ENCODE measurements around the gene WNK2. TPM values are rescaled to one million over a fixed set of nuclear protein-coding genes. Genes with fewer than 3 reads are reported as not detected.
A peak's percentile ranks its signal among the peaks of the same experiment; 100 is the strongest.
"Not testable (repeated sequence)": the region's sequence is repeated elsewhere in the genome, so short reads cannot be mapped to it uniquely, and the experiment has no call there.

Gene WNK2
- total RNA-seq, 1 donor from 2014 or later = 123 TPM

DNA sequence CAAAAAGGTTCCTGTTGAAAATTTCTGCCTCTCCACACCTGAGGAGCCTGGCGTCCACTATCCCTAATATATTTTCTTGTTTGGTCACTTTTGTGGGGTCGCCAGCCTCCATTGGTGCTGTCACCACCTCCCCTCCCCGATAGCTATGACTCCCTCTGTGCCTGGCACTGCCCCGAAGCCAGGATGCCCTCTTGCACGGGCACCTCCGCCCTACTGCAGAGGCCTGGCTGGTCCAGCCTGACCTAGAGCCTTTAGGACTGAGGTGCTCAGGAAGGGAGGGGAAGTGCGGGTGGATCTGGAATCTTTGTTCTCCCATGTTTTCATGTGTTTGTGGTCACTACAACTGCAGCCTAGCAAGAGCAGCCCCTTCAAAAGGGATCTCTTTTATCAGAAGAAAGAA is 62.6 kb downstream of the WNK2 start:
- intact Hi-C loops (cut with DNase I) = no loop called here
- no peak for DNase-seq (ENCODE audit: low spot score)

DNA sequence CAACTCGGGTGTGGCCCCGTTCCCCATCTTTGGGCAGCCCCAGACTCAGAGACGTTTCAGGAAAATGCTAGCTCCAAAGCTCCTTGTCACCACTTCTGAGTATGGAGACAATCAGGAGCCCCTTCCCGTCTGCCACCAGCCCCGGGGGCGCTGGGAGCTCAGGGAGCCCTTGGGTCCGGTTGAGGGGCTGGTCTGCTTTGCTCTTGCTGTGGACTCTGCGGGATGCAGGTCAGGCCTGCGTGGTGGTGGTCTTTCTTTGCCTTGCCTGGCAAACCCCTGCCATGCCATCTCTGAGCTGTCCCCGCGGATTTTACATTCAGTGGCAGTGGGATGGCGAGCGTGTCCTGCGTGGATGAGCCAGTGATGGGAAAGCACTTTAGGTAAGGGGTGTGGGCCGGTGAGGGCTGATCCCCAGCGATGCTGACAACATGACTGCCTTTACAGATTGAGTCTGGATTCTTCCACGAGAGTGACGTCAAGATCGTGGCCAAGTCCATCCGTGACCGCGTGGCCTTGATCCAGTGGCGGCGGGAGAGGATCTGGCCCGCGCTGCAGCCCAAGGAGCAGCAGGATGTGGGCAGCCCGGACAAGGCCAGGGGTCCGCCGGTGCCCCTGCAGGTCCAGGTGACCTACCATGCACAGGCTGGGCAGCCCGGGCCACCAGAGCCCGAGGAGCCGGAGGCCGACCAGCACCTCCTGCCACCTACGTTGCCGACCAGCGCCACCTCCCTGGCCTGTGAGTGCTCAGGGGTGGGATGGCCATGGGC is 63.3 kb downstream of the WNK2 start:
- intact Hi-C loops (cut with DNase I) = no loop called here

DNA sequence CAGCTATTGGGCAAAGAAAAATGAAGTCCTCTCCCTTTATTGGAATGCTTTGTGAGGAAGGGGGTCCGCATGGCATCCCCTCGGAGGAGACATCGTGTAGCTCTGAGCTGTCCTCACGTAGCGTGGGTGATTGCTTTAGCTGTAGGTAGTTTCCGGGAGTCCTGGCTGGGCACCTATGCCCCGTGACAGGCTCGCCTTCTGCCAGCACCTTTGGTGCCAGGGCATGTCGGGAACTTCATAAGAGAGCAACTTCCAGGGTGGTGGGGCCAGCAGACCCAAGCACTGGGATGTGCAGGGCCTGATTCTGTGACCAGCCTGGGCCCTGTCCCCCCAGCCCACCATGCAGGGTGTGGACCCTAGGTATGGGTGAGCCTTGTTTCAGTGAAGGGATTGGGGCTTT is 64.0 kb downstream of the WNK2 start:
- intact Hi-C loops (cut with DNase I) = no loop called here
- DNase-seq (ENCODE audit: low spot score) = no peak

More for the DNA sequence above, 63.3 kb downstream of the WNK2 start:
- no peak for DNase-seq (ENCODE audit: low spot score)

DNA sequence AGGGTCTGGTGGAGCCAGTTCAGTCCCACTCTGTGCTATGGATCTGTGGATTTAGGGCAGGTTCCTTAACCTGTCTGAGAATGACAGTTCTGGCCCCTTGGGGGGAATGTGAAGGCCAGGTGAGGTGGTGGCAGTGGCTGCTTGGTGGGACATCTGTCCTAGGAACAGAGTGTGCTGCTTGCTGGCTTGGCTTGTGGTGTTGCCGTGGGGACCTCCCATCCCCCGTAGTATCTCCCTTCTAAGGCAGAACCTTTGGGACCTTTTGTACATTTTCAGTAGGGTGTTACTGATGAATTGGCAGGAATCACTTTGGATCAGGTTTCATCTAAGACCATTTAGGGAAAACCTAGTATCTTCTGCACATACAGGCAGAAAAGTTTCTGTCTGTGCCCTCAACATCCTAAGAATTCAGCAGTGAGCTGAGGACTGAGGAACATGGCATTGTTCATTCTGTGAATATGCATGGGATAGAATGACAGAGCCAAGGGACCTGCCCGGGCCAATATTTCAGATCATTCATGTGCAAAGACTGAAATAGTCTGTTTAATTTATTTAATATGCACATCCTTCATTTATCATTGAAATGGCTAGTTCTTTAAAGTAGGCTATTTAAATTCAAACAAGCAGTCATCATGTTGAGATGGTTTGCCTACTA is 64.6 kb downstream of the WNK2 start:
- no peak for DNase-seq (ENCODE audit: low spot score)

DNA sequence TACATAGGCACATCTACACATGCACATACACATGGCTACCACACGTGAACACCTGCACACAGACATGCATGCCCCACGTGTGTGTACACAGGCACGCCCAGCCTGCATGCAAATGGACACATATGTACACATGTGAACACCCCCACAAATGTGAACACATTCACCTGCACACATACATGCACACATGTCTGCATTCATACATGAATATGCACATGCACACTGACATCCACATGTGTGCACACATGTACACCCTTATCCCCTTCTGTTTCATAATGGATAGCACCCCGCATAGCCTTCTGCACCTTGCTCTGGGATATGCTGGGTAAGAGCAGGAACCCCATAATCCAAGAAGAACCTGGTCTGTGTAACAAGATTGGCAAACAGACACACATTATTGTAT is 66.2 kb downstream of the WNK2 start:
- intact Hi-C loops (cut with DNase I) = no loop called here
- DNase-seq (ENCODE audit: low spot score) = no peak

More for the DNA sequence above, 64.6 kb downstream of the WNK2 start:
- intact Hi-C loops (cut with DNase I) = no loop called here

DNA sequence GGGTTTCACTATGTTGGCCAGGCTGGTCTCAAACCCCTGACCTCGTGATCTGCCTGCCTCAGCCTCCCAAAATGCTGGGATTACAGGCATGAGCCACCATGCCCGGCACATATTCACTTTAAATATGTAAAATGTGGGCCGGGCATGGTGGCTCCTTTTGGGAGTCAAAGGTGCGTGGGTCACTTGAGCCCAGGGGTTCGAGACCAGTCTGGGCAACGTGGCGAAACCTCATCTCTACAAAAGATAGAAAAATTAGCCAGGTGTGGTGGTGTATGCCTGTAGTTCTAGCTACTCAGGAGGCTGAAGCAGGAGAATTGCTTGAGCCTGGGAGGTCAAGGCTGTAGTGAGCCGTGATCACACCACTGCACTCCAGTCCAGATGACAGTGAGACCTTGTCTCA is 67.4 kb downstream of the WNK2 start:
- intact Hi-C loops (cut with DNase I) = not testable (repeated sequence)
- peak; percentile 35 for DNase-seq (ENCODE audit: low spot score)

DNA sequence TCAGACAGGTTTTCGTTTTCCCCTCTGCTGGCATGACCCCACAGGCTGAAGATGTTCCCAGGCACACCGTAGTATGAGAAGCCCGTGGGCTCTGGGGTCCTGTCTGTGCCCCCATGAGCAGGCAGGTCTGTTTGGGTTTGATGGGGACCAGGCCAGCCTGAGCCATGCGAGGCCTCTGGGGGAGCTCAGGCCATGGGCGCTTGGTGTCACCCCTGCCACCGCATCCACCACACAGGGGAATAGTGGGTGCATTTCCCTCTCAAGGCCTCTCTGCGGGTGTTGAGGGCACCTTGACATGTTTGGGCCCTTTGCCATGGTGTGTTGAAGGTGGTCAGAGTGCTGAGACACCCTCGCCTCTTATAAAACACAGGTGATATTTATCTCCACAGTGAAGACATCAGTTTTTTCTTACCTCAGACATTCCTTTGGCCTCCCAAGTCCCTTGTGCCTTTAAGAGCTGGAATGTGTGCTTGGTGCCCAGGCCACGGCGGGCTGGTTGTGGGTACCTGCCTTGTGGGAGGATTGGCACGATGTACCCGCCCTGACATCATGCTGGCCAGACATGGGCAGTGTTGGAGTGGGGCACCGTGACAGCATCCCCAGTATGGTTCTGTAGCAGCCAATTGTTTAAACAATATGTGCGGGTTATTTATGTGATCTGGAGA is 68.3 kb downstream of the WNK2 start:
- DNase-seq (ENCODE audit: low spot score) = peak; percentile 68
- intact Hi-C loops (cut with DNase I) = no loop called here

DNA sequence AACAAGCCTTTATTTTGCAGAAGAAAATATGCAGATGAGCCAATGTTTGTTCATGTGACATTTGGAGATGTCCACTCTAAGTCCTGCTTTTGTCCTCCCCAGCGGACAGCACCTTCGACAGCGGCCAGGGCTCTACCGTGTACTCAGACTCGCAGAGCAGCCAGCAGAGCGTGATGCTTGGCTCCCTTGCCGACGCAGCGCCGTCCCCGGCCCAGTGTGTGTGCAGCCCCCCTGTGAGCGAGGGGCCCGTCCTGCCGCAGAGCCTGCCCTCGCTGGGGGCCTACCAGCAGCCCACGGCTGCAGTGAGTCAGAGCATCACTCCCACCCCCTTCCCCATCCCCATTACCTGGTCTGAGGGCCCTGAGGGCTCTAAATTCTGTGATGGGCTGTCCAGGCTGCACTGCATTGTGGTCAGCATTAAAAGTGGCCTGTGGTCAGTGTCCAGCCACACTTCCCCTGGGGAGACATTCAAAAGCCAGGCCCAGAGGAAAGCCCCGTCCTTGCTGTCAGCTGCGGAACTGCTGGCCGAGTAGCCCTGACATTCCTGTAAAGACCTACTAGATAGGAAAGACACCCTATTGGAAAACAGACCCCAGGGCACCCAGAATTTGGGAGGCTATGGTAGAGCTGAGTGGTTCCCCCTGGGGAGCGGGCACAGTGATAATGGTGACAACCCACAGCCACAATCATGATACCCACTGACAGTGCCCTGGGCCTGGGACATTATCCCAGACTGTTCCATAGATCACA is 69.0 kb downstream of the WNK2 start:
- intact Hi-C loops (cut with DNase I) = no loop called here
- DNase-seq (ENCODE audit: low spot score) = peak; percentile 69

DNA sequence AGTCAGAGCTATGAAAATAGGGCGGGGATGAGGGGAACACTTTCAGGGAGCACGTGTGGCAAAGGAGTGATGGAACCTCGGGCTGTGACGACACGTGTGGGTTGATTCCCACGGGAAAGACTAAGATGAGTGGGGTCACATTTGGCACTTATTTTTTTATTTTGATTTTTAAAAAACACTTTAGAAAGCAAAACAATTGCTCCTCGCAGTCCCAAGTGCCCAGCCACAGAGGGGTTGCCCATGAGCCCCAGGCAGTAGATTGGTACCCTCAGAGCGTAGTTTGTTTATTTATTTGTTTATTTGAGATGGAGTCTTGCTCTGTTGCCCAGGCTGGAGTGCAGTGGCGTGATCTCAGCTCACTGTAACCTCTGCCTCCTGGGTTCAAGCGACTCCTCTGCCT is 69.7 kb downstream of the WNK2 start:
- intact Hi-C loops (cut with DNase I) = no loop called here
- peak; percentile 17 for DNase-seq (ENCODE audit: low spot score)

DNA sequence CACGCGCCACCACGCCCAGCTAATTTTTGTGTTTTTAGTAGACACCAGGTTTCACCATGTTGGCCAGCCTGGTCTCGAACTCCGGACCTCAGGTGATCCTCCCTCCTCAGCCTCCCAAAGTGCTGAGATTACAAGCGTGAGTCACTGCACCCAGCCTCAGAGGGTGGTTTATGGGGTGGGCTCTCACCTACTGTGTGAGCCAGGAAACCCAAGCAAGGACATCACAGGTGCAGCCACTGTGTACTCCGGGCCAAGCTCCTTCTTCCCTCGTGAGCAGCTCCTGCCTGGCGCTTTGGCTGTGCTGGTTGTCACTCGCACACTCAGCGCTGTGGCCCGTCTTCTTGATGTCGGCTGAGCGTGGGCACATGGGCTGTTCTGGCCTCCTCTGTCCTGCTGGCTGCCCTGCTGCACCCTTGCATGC is 70.1 kb downstream of the WNK2 start:
- peak; percentile 67 for DNase-seq (ENCODE audit: low spot score)
- intact Hi-C loops (cut with DNase I) = no loop called here

DNA sequence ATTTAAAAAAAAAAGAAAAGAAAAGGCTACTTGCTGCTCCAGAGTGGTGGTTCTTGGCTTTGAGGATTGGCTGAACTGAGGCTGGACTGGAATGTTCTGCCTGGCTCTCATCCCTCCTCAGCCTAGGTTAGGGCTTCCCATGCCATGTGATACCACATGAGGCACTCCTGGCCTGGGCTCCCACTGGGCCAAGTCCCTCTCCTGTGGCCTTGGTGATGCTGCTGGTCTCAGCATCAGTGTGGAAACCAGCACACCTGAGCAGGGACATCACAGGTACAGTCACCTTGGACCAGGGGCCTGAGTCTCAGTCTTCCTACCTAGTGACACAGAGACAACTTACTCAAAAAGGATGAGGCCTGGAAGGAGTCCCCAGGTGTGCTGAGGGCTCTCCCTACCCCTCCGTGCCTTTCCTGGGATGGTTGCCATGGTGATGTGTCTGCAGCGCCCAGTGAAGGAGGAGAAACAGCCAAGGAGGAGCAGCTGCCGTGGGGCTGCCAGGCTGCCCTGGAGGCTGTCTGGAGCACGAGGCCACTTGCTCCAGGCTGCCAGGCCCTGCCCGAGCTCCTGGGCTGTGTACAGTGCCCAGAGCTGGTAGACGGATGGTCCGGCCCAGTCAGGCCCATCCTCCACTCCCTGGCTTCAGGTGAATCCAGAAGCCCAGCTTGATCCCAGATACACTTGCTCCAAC is 71.0 kb downstream of the WNK2 start:
- DNase-seq (ENCODE audit: low spot score) = peak; percentile 69
- intact Hi-C loops (cut with DNase I) = no loop called here

DNA sequence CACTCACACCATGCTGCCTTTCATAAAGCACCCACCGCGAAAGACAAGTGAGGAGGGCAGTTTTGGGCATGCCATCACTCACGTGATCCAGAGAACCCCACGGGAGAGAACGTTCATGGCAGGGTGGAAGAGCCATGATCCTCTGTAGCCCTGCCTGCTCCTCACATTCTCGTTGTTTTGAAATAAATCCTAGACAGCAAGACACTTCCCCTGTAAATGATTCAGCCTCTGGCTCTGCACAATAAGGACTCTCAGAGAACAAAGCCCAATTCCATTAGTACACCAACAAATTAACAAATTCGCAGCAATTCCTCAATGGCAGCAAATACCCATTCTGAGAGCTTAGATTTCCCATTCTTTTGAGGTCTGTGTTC is 71.5 kb downstream of the WNK2 start:
- no peak for DNase-seq (ENCODE audit: low spot score)
- intact Hi-C loops (cut with DNase I) = no loop called here

DNA sequence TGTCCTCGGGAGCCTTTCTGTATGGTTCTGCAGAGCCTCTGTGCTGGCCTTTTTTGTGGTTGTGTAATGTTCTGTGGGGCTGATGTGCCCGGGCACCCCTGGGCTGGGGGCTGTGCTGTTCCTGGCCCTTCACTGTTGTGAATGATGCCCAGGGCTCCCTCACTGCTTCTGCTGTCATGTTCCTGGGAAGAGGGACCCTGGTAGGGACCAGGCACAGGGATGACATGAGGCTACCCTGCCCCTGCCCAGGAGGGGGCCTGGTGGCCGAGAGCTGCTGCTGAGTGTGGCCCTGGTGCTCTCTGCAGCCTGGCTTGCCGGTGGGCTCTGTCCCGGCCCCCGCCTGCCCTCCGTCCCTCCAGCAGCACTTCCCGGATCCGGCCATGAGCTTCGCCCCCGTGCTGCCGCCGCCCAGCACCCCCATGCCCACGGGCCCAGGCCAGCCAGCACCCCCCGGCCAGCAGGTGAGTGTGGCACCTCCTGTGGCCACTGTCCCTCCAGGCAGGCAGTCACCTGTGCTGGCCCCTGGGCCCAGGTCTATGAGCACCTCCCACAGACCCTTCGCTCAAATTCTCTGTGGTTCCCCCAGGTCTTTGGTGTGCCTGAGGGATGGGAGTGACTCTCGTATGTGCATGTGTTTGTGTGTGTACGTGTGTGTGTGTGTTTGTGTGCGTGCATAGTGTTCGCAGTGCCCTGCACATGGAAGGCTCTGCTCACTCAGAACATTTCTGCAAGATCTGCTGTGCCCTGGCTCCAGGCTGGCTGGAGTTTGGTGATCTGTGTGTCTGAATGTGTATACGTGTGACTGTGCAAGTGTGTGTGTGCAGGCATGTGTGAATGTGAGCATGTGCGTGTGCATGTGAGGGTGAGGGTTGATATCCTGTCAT is 72.3 kb downstream of the WNK2 start:
- intact Hi-C loops (cut with DNase I) = no loop called here
- DNase-seq (ENCODE audit: low spot score) = peak; percentile 27

DNA sequence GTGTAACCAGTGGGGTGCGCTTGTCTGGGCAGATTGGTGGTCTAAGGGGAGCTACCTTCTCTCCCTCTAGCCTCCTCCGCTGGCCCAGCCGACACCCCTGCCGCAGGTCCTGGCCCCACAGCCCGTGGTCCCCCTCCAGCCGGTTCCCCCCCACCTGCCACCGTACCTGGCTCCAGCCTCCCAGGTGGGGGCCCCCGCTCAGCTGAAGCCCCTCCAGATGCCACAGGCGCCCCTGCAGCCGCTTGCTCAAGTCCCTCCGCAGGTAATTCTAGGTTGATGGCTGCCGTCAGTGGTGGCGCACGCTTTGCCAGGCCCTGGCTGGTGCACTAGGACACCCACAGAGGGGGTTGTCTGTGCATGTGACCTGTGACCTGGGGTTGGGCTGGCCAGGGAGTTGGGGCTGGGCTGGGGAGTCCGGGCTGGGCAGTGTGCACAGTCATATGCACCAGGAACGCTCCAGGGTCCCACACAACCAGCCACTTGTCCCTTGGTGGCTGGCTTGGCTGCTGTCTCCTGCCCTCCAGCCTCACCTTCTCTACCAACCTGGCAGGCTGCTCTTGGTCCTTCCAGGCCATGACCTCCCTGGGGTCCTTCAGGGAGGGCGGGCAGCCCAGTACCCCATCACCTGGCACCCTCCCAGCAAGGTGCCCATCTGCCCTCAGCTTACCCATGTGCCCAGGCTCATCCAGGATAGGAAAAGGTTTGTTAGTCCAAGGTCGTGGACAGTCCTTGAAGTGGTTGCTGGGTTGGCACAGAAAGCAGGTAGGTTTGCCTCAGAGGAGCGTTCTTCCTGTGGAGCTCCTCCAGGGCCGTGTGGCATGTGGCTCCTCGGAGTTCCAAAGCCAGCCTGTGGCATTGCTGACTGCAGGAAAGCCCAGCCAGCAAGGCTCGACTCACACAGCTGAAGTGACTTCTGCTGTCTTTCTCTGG is 73.2 kb downstream of the WNK2 start:
- DNase-seq (ENCODE audit: low spot score) = peak; percentile 51

DNA sequence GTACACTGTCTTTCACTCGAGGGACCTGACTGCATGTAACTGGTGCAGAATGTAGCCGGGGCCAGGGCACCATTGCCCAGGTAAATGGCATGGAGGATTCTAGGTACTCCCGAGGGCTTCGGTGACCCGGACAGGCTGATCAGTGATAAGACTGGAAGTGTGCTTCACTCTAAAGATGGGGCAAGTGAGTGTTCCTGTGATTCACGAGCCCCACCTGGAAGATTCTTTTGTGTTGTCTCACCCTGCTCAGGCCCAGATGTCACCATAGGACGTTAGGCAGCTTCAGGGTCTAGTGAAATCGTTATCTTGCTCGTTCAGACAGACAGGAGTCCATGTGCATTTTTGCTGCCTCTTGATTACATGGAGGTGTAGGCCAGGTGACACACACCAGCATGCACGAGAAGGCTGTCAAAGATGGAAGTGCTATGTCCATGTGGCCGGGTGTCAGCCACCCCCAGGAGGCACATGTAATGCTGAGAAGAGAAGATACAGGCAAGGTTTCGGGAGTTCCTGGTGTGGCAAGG is 73.9 kb downstream of the WNK2 start:
- intact Hi-C loops (cut with DNase I) = no loop called here
- DNase-seq (ENCODE audit: low spot score) = peak; percentile 62

More for the DNA sequence above, 73.2 kb downstream of the WNK2 start:
- intact Hi-C loops (cut with DNase I) = no loop called here

DNA sequence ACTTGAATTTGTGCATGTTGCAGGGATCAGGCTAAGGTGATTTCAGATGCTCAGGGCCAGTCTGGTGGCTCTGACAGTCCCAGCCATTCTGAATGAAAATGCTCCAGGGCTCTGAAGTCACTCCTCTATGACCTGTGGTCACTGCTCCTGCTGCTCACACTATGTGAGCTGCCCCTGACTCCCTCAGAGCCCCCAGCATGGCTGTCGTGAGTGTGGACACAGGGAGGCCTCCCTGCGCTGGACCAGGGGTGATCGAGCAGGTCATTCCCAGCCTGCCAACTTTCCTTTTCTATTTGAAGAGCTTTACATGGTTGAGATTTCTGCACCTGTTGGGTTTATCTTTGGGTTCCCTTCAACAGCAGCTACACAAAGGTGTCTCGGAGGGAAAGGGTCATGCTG is 74.5 kb downstream of the WNK2 start:
- no peak for DNase-seq (ENCODE audit: low spot score)
- intact Hi-C loops (cut with DNase I) = no loop called here

DNA sequence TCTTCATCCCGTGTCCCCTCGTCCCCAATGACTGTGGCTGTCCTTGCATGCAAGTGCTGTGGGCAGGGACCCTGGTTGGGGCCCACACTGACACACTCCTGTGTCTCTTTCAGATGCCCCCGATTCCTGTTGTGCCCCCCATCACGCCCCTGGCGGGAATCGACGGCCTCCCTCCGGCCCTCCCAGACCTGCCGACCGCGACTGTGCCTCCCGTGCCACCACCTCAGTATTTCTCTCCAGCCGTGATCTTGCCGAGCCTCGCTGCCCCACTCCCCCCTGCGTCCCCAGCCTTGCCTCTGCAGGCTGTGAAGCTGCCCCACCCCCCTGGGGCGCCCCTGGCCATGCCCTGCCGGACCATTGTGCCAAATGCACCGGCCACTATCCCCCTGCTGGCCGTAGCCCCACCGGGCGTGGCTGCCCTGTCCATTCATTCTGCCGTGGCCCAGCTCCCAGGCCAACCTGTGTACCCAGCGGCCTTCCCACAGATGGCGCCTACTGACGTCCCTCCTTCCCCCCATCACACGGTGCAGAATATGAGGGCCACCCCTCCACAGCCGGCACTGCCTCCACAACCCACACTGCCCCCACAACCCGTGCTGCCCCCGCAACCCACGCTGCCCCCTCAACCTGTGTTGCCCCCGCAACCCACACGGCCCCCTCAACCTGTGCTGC is 75.0 kb downstream of the WNK2 start:
- DNase-seq (ENCODE audit: low spot score) = peak; percentile 63
- intact Hi-C loops (cut with DNase I) = no loop called here

Data from cardiac septum (tissue), 1 donor.